Mucosa of rectum (tissue), 2 donors: ENCODE results near the gene NMNAT3.

Experiments
- H3K27ac ChIP-seq, 2 donors: one replicate each; pipeline ENCODE4 v1.7.0; 2013; ENCODE audit warnings: inconsistent platforms in 2 of 2, low read depth in 2 of 2, low read length in 2 of 2
- H3K27me3 ChIP-seq, 2 donors: one replicate each; pipeline ENCODE4 v1.7.0; 2013; ENCODE audit warnings: low read length in 2 of 2; ENCODE audit not compliant: control insufficient read depth in 2 of 2, insufficient read depth in 2 of 2
- H3K36me3 ChIP-seq, 2 donors: one replicate each; pipeline ENCODE4 v1.7.0; 2013; ENCODE audit warnings: low read length in 2 of 2; ENCODE audit not compliant: control insufficient read depth in 2 of 2, insufficient read depth in 2 of 2
- H3K4me1 ChIP-seq, 2 donors: one replicate each; pipeline ENCODE4 v1.7.0; 2013; ENCODE audit warnings: low read length in 2 of 2, mild to moderate bottlenecking in 1 of 2; ENCODE audit not compliant: control insufficient read depth in 2 of 2, insufficient read depth in 2 of 2
- H3K4me3 ChIP-seq, 2 donors: one replicate each; pipeline ENCODE4 v1.7.0; 2013; ENCODE audit warnings: low read length in 2 of 2
- H3K9ac ChIP-seq, 2 donors: one replicate each; pipeline ENCODE4 v1.7.0; 2013; ENCODE audit warnings: low read length in 2 of 2, low read depth in 1 of 2, mild to moderate bottlenecking in 1 of 2
- H3K9me3 ChIP-seq, 2 donors: one replicate each; pipeline ENCODE4 v1.7.0; 2013; ENCODE audit warnings: low read length in 2 of 2; ENCODE audit not compliant: control insufficient read depth in 2 of 2
- donor health status: healthy.
- donor health status: Normal muscosa, but diverticular disease.

NMNAT3 gene

GRCh38 chr3:139640456-139640855 is 37.3 kb downstream of the NMNAT3 start:
- no peaks in the 10 kb centered on the region for H3K27me3 ChIP-seq

GRCh38 chr3:139639662-139640061 is 38.1 kb downstream of the NMNAT3 start:
- H3K36me3 ChIP-seq, result no peaks in the 10 kb centered on the region
- no peaks in the 10 kb centered on the region for H3K9me3 ChIP-seq
- no peak overlapping the region for H3K4me3 ChIP-seq
- no peak overlapping the region for H3K27ac ChIP-seq
- H3K27me3 ChIP-seq, result no peaks in the 10 kb centered on the region
- H3K4me1 ChIP-seq, result no peaks in the 10 kb centered on the region
- no peak overlapping the region for H3K9ac ChIP-seq

More at GRCh38 chr3:139640456-139640855, 37.3 kb downstream of the NMNAT3 start:
- H3K36me3 ChIP-seq, result no peaks in the 10 kb centered on the region
- no peaks in the 10 kb centered on the region for H3K9me3 ChIP-seq
- H3K9ac ChIP-seq, result no peak overlapping the region
- H3K27ac ChIP-seq, result no peak overlapping the region
- H3K4me1 ChIP-seq, result no peaks in the 10 kb centered on the region
- H3K4me3 ChIP-seq, result no peak overlapping the region

- Histone ChIP-seq H3K9ac (no peak overlapping the region), H3K4me1 (no peaks in the 10 kb centered on the region)
These were observed 39.3 kb downstream of the NMNAT3 start for GRCh38 chr3:139638518-139638917.

DNA sequence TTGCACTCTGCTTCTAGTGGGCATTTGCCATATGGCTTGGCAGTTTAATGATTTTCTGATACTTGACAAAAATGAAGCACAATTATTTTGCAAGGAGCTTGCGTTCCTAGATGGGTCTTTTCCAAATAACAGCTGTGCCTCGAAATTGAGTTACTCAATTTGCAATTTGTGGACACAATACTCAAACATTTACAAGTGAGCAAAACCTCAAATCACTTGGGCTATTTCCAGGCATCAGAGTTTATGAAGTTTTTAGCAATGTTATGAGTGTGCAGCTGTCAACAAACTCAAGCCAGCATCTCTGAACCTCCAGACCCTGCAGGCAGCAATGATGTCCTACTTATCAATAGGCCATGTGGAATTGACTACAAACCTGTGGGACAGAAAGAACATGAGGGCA is 41.3 kb downstream of the NMNAT3 start:
- H3K4me3 ChIP-seq, result no peak overlapping the region
- no peaks in the 10 kb centered on the region for H3K36me3 ChIP-seq
- H3K9me3 ChIP-seq, result no peaks in the 10 kb centered on the region
- no peak overlapping the region for H3K9ac ChIP-seq
- no peaks in the 10 kb centered on the region for H3K27me3 ChIP-seq
- no peak overlapping the region for H3K27ac ChIP-seq
- no peaks in the 10 kb centered on the region for H3K4me1 ChIP-seq

More at GRCh38 chr3:139638518-139638917, 39.3 kb downstream of the NMNAT3 start:
- Histone ChIP-seq H3K27ac (no peak overlapping the region), H3K4me3 (no peak overlapping the region), H3K36me3 (no peaks in the 10 kb centered on the region), H3K9me3 (no peaks in the 10 kb centered on the region), H3K27me3 (no peaks in the 10 kb centered on the region)

DNA sequence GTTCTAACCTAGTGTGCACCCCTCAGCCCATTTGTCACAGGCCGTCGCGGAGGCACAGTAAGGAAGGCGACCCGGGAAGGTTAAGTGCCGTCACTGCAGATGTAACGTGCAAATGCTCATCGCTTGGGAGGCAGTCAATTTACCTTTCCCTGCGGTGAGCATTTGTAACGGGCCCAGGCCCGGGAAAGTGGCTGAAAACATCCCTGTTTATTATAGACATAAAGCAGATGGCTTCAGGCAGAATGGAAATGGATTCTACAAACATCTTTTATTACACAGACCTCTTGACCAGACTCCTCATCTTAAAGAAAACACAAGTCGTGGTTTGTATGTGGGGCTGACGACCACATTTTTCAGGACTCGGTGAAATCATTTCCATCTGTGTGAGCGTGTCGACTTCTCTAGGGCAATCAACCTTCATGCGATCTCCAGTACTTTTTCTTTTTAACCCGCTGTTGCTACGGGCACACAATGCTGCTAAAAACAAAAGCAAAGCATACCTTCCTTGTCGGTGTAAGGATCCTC is 43.6 kb downstream of the NMNAT3 start:
- no peak overlapping the region for H3K4me3 ChIP-seq
- H3K36me3 ChIP-seq, result no peaks in the 10 kb centered on the region
- no peak overlapping the region for H3K27ac ChIP-seq
- H3K27me3 ChIP-seq, result no peaks in the 10 kb centered on the region
- no peaks in the 10 kb centered on the region for H3K4me1 ChIP-seq
- H3K9me3 ChIP-seq, result no peaks in the 10 kb centered on the region
- H3K9ac ChIP-seq, result no peak overlapping the region

GRCh38 chr3:139633511-139633910 is 44.3 kb downstream of the NMNAT3 start:
- Histone ChIP-seq H3K27me3 (no peaks in the 10 kb centered on the region), H3K9me3 (no peaks in the 10 kb centered on the region), H3K27ac (no peak overlapping the region), H3K4me1 (no peaks in the 10 kb centered on the region), H3K4me3 (no peak overlapping the region), H3K9ac (no peak overlapping the region), H3K36me3 (no peaks in the 10 kb centered on the region)

DNA sequence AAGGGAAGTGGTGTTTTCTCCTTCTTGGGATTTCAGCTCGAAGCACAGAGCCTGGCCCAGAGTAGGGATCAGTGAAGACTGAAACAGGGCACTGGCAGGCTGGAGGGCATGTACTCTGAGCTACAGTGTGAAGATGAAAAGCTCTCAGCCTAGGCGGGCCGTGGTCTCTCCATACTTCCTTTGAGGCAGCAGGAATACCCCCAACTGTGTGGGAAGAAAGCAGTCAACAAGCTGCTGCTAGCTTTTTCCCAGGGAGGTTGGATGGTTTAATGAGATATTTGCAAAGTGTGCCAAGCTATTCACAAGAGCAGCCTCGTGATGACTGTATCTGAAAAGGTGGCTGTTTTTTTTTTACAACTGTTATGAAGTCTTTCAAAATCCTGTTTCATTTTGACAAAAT is 47.2 kb downstream of the NMNAT3 start:
- no peaks in the 10 kb centered on the region for H3K4me1 ChIP-seq
- no peak overlapping the region for H3K4me3 ChIP-seq
- H3K27ac ChIP-seq, result no peak overlapping the region
- H3K27me3 ChIP-seq, result no peaks in the 10 kb centered on the region
- no peak overlapping the region for H3K9ac ChIP-seq
- no peaks in the 10 kb centered on the region for H3K36me3 ChIP-seq
- no peaks in the 10 kb centered on the region for H3K9me3 ChIP-seq

- no peaks in the 10 kb centered on the region for H3K4me1 ChIP-seq
- no peaks in the 10 kb centered on the region for H3K9me3 ChIP-seq
- no peak overlapping the region for H3K27ac ChIP-seq
- H3K36me3 ChIP-seq, result no peaks in the 10 kb centered on the region
- no peaks in the 10 kb centered on the region for H3K27me3 ChIP-seq
- H3K4me3 ChIP-seq, result no peak overlapping the region
- no peak overlapping the region for H3K9ac ChIP-seq
These were observed 48.7 kb downstream of the NMNAT3 start for GRCh38 chr3:139629033-139629432.

- no peak overlapping the region for H3K27ac ChIP-seq
- no peaks in the 10 kb centered on the region for H3K4me1 ChIP-seq
- H3K27me3 ChIP-seq, result no peaks in the 10 kb centered on the region
- no peak overlapping the region for H3K9ac ChIP-seq
- no peak overlapping the region for H3K4me3 ChIP-seq
- H3K9me3 ChIP-seq, result no peaks in the 10 kb centered on the region
- no peaks in the 10 kb centered on the region for H3K36me3 ChIP-seq
These were observed 50.0 kb downstream of the NMNAT3 start for GRCh38 chr3:139627759-139628158.

GRCh38 chr3:139620438-139620837 is 57.3 kb downstream of the NMNAT3 start:
- Histone ChIP-seq H3K27me3 (no peaks in the 10 kb centered on the region), H3K4me1 (no peaks in the 10 kb centered on the region), H3K27ac (no peak overlapping the region), H3K4me3 (no peak overlapping the region), H3K36me3 (no peaks in the 10 kb centered on the region), H3K9ac (no peak overlapping the region), H3K9me3 (no peaks in the 10 kb centered on the region)

GRCh38 chr3:139619484-139619883 is 58.3 kb downstream of the NMNAT3 start:
- H3K4me3 ChIP-seq, result no peak overlapping the region
- H3K27ac ChIP-seq, result no peak overlapping the region
- no peak overlapping the region for H3K9ac ChIP-seq
- H3K4me1 ChIP-seq, result no peaks in the 10 kb centered on the region
- H3K27me3 ChIP-seq, result no peaks in the 10 kb centered on the region
- H3K36me3 ChIP-seq, result no peaks in the 10 kb centered on the region
- H3K9me3 ChIP-seq, result no peaks in the 10 kb centered on the region
